GM21360 (cell line): ENCODE measurements around the gene CDKN2AIPNL.
"Not testable (repeated sequence)": the region's sequence is repeated elsewhere in the genome, so short reads cannot be mapped to it uniquely, and the experiment has no call there.

Experiments used
- ATAC-seq: cut with Tn5 transposase; IDR thresholded peaks from one replicate; pipeline ENCODE4 v1.9.1; 2021; ENCODE audit warnings: mild to moderate bottlenecking, moderate library complexity; ENCODE audit not compliant: unreplicated experiment

CDKN2AIPNL gene

DNA sequence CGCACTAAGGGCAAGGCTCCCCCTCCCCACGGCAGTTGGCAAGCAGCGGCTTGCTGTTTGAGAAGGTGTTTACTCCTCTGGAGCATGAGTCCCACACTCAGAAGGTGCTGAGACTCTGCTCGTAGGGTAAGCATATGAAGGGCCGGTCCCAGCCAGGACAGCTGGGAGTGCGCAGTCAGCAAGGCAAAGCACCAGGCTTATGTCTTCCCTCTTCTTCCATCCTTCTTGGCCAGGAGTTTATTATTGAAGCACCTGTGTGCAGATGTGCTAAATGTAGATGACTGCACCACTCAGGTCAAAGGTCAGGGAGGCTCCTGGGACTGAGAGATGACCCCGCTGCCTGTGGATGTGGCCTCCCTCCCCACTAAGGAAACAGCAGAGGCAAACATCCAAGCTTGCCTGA, 27.0 kb upstream of the CDKN2AIPNL start:
- no peak for ATAC-seq

DNA sequence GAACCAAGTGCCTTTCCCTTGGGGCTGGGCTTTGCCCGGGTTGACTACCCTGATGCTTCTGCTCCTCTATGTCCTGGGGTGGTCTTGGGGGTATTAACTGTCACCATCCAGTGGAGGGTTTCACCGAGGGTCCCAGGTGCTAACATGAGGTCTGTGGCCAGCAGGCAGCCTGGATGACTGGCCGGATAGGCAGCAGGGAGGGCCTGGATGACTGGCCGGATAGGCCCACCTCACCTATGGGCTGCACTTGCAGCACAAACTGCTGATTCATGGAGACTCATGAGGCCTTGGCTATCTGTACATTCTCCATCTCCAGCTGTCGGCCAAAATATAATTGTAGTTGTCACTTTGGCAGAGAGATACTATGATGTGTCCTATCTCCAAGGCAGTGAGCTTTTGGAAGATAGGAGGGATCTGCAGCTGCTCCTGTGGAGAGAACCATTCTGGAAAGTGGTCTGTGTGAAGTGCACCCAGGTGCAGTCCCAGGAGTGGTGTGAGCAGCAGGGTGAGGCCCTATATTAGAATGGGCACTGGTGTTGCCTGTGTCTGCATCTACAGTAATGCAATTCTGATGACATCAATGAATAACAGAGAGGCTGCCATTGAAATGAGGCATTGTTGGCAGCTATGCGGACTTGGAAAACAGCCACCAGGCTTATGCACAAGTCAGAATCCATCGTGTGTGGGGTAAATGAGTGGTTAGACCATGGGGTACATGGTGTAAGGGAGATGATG, 26.3 kb upstream of the CDKN2AIPNL start:
- no peak for ATAC-seq

DNA sequence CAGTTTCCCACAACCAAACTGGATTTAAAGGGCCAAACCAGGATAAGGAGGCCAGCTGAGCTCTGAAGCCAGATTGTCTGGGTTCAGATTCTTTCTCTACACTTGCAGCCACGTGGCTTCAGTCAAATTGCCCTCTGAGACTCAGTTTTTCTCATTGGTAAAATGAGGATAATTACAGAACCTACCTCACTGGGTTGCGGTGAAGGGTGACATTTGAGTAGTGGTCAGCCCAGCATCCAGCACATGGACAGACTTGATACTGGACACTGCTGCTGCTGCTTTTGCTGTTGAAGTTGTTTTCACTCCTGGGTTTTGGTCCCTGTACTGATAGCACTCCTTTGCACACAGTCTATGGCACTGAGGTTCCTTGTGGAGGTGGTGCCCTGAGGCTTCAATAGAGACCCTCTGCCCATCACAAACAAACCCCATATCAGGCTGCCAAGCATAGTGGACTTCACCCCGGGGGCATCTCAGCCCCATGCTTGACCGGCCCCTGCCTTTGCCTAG, 25.7 kb upstream of the CDKN2AIPNL start:
- peak; percentile 18 for ATAC-seq

DNA sequence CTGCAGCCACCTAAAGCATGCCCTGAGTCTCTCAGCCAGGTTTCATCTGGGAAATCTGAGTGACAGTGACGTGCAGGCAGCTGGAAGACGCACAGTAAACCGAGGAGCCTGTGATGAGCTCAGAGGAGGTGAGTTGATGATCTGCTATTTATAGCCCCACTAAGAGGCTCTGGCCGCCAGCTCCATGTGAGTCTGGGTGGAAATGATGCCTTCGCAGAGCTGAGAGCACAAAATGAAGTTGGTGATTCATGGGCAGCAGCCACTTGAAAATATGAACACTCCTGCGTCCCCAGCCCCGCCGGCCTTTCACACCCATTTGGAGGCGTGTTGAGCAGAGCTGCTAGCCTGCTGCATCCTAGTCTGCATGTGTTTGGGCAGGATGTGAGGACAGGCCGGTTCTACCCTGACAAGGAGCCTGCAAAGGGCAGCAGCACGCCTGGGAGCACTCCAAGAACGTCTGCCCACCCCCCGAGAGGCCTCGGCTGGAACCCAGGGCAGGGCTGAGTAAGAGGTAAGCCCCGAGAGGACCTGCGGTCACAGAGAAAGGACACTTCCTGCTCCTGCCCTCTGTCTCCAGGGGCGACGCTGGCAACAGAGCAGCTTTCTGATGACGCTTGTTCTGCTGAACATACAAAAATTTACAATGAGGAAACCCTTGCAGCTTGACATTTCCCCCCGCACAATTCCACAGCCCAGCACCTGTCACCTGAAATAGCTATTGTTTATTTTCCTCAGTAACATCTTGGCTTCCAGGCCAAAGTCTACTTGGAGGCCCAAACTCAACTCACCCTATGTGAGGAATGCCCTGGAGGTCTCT, 25.1 kb upstream of the CDKN2AIPNL start:
- peak; percentile 73 for ATAC-seq

DNA sequence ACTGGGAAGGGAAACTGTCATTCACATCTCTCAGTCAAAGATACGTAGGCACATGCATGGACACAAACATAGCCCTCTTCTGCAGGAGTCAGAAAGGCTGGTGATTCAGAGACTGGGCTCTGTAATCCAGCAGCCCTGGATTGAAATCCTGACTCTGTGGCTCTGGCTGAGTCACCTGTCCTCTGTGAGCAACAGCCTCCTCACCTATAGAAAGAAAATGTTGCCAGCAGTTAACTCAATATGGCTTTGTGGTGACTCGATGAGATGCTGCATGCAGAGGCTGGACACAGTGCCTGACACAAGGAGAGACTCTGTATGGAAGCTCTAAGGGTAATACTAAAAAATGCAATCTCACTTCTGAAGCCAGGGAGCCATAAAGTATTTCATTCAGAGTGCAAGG, 23.9 kb upstream of the CDKN2AIPNL start:
- ATAC-seq = no peak

DNA sequence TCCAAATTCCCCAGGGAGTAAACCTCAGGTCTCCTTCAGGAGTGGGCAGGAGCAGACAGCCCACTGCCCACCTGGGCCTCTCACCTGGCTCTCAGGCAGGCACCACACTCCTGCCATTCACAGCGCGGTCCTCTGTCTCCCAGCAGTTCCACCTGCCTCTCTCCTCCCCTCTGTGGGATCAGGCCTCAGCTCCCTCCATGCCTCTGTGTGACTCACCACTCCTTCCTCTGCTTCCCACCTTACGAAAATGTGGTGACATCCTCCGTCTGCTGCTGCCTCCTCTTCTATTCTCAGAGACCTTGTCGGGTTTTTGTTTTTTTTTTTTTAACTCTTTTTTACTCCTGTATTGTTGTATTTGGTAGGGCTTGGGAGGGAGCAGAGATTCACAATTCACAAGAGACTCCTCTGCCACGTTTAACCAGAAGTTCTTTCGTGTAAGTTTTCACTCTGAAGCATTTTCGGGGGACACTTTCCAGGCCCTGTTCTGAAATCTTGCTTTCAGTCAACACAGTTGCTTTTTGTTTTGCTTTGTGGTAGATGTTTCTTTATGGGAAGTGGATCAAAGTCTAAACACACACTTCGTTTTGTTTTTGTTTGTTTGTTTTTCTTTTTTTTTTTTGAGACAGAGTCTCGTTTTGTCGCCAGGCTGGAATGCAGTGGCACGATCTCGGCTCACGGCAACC, 21.1 kb upstream of the CDKN2AIPNL start:
- ATAC-seq = no peak

DNA sequence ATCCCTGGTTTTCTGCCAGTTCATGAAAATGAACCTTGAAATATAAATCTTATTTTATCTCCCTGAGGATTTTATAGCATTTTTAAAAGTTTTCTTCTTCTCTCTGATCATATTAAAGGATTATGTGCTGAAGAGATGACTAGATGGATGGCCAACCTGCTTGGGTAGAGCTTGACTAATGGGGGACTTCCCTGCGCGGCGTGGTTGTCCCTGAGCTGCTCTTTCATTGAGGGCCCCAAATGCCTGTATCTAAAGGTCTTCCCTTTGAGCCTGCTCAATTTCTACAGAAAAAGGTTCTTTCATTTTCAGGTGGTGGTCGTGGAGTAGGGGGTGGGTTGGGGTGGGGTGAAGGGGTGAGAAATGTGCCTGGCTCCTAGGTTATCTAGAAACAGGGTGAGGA, 20.5 kb upstream of the CDKN2AIPNL start:
- ATAC-seq = no peak

DNA sequence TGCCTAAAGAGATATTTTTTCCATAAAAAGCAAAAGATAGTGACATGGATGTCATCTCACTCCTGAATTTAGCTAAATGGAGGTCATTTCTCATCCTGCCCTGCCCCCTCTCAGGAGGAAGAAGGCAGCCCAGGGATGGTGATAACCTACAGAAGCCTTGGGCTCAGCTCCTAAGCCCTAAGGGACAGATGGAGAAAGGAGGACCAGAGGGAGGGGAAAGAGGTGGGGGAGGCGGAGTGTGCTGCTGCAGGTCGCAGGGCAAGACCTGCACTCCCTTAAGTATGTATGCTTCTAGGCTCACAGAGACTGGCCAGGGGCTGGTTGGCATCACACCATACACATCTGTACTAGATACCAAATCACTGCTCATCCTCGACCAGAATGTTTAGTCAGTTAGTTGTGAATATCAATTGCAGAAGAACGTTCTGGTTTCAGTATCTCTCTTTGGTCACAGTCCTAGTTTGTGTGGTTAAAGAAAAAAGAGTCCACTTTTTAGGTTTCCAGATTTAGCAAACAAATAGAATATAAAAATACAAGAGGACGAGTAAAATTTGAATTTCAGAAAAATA, 18.4 kb upstream of the CDKN2AIPNL start:
- ATAC-seq = no peak

DNA sequence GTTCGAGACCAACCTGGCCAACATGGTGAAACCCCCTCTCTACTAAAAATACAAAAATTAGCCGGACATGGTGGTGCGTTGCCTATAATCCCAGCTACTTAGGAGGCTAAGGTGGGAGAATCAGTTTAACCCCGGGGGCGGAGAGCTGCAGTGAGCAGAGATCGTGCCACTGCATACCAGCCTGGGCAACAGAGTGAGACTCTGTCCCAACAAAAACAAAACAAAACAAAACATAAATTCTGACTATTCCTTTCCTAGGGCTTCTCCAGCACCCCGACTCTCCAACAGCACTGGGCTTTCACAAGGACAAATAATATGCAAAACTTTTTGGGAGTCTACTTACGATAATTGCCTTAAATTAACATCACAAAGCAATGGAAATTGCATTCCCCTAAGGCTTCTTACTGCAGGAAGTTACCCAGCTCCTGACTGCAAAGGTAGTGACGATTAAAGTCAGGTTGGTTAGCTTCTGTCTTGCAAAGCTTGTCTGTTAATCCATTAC, 15.9 kb upstream of the CDKN2AIPNL start:
- no peak for ATAC-seq

DNA sequence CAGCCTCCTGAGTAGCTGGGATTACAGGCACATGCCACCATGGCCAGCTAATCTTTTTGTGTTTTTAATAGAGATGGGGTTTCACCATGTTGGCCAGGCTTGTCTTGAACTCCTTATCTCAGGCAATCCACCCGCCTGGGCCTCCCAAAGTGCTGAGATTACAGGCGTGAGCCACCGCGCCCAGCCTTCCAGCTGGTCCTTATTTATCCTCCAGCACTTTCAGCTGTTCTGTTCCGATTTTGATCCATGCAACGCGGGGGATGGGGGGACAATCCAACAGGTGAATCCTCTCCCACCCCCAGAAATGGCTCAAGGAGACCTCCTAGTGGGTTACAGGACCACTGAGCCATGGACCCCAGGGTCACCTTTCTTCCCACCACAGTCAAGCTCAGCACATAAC, 14.7 kb upstream of the CDKN2AIPNL start:
- no peak for ATAC-seq

DNA sequence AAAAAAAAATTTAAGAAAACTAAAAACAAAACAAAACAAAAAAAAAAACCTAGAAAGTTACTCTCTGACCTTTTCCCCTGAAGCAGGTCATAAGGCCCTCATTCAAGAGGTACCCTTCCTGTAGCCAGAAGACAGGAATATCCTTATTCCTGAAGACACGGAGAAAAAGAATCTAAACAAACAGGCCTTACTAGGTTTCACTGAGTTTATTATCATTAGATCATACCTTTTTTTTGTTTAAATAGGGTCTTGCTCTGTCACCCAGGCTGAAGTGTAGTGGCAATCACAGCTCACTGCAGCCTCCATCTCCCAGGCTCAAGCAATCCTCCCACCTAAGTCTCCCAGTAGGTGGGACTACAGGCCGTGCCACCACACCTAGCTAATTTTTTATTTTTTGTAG, 11.7 kb upstream of the CDKN2AIPNL start:
- no peak for ATAC-seq

DNA sequence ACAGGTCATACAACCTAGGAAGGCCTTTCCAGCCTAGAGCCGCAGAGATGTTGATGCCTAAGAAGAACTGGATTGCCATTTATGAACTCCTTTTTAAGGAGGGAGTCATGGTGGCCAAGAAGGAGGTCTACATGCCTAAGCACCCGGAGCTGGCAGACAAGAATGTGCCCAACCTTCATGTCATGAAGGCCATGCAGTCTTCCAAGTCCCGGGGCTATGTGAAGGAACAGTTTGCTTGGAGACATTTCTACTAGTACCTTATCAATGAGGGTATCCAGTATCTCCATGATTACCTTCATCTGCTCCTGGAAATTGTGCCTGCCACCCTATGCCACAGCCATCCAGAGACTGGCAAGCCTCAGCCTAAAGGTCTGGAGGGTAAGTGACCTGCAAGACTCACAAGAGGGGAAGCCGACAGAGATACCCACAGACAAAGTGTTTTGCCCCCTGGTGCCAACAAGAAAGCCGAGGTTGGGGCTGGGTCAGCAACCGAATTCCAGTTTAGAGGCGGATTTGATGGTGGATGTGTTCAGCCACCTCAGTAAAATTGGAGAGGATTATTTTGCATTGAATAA, 11.2 kb upstream of the CDKN2AIPNL start:
- ATAC-seq = no peak

DNA sequence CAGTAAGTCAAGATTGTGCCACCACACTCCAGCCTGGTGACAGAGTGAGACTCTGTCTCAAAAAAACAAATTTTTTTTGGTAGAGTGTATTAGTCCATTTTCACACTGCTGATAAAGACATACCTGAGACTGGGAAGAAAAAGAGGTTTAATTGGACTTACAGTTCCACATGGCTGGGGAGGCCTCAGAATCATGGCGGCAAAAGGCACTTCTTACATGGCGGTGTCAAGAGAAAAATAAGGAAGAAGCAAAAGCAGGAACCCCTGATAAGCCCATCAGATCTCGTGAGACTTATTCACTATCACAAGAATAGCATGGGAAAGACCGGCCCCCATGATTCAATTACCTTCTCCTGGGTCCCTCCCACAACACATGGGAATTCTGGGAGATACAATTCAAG, 9.4 kb upstream of the CDKN2AIPNL start:
- ATAC-seq = not testable (repeated sequence)

DNA sequence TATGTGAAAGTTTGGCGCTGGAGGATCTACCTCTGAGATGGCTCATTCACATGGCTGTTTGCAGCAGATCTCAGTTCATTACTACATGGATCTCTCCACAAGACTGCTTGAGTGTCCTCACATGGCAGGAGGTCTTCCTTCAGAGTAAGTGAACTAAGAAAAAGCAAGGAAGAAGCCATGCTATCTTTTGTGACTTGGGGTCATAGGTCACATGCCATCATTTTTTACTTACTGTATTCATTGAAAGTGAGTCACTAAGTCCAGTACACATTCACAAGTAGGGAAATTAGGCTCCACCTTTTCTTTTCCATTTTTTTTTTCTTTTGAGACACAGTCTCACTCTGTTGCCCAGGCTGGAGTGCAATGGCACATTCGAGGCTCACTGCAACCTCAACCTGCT, 8.7 kb upstream of the CDKN2AIPNL start:
- no peak for ATAC-seq

DNA sequence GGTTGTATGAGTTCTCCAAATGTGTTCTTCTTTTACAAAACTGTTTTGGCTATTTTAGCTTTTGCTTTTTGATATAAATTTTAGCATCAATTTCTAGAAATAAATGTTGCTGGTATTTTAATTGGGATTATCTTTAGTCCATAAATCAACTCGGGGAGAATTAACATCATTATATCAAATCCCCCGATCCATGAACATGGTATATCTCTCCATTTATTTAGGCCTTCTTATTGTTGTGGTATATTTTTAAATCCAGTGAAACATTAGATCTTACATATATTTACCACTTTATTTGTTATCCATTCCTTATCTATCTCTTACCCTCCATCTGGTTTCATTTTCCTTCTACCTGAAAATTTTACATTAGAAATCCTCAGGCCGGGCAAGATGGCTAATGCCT, 7.3 kb upstream of the CDKN2AIPNL start:
- ATAC-seq = no peak

DNA sequence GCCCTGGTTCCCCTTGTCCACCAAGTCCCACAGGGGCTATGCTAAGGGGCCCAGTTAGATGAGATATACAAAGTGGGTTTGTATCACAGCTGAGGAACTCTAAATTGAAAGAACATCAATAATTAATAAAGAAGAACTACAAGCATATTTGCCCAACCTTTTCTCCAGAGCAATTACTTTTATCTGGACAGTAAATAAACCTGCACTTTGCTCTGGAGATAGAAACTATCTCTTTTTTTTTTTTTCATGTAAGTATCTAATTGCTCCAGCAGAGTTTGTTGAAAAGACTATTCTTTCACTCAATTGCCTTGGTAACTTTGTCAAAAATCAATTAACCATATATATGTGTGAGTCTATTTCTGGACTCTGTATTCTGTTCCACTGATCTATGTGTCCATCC, 6.0 kb upstream of the CDKN2AIPNL start:
- ATAC-seq = no peak

DNA sequence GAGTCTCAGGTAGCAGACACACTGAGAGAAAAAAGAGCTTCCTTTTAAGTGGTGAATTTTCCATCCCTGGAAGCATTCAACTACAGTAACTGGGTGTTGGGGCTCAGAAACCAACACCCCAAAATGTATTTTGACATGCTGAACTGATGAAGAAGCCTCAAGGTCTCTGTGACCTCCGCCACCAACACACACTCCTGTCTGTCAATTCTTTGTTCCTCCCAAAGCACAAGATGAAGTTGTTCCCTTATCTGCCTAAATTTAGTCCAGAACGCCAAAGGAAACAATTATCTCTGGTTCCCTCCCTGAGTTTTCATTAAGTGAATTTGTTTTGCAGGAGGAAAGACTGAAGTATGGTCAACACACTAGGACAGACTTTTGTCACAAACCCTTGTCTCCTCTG, 1.4 kb upstream of the CDKN2AIPNL start:
- ATAC-seq = no peak

DNA sequence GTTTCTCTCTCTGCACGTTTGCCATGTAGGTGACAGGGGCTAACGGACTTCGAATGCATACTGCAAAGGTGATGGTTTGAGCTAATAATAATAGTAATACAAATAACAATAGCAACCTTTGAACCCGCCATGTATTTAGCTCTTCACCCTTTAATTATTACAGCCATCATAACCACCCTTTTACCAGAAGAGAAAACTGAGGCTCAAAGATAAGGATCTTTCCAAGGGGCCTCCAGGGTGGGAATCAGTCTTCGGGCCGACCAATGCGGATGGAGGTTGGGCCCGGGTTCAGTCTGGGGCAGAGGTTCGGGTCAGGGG, 494 bp downstream of the CDKN2AIPNL start:
- ATAC-seq = no peak

DNA sequence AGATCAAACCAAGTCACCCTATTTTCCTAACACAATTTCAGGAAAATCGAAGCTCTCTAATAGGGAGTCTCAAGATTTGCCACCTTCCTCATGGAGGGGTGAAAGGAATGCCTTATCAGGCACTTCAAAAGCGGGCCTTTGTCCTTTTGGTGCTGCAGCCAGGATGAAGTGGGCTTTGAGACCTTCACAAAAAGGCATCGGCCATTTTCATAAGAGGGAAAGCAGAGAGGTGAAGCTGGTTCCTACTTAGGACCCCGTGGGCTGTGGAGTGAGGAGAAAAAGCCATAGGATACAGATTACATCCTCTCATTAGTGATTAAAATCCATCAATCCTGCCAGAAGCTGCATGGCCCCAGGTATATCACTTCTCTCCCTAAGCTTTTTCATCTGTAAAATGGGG, 859 bp downstream of the CDKN2AIPNL start:
- ATAC-seq = no peak

DNA sequence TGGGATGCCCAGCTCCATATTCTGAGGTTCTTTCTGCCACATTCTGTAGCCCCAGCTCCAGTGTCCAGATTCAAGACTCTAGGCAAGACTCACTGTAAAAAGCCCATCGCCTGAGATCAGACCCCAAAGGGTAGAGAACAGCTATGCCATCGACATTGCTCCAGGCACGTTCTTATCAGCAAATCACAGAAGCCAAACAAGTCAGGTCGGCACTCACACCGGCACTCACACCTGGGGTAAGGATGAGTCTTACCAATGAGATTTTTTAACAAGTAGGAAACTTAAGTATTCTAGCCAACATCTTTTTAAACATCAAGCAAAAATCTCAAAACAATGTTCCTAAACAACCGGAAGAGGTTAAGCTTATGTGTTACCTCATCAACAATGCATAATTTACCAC, 2.4 kb downstream of the CDKN2AIPNL start:
- ATAC-seq = no peak

DNA sequence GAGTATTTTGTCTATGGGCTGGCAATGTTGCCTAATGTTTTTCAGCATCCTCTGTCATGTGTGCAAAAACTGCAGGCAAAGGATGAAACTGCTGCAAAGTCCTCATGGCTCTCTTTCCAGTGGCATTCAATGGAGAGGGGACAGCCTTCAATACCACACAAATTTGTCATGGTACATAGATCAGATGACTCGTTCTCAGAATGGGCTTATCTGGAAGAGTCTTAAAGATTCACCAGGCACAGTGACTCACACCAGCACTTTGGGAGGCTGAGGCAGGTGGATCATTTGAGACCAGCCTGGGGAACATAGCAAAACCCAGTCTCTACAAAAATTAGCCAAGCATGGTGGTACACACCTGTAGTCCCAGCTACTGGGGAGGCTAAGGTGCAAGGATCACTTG, 5.3 kb downstream of the CDKN2AIPNL start:
- ATAC-seq = no peak
